Measurements from ENCODE around the gene YARS1.
"Not testable (repeated sequence)": the region's sequence is repeated elsewhere in the genome, so short reads cannot be mapped to it uniquely, and the experiment has no call there.

Gene YARS1

DNA sequence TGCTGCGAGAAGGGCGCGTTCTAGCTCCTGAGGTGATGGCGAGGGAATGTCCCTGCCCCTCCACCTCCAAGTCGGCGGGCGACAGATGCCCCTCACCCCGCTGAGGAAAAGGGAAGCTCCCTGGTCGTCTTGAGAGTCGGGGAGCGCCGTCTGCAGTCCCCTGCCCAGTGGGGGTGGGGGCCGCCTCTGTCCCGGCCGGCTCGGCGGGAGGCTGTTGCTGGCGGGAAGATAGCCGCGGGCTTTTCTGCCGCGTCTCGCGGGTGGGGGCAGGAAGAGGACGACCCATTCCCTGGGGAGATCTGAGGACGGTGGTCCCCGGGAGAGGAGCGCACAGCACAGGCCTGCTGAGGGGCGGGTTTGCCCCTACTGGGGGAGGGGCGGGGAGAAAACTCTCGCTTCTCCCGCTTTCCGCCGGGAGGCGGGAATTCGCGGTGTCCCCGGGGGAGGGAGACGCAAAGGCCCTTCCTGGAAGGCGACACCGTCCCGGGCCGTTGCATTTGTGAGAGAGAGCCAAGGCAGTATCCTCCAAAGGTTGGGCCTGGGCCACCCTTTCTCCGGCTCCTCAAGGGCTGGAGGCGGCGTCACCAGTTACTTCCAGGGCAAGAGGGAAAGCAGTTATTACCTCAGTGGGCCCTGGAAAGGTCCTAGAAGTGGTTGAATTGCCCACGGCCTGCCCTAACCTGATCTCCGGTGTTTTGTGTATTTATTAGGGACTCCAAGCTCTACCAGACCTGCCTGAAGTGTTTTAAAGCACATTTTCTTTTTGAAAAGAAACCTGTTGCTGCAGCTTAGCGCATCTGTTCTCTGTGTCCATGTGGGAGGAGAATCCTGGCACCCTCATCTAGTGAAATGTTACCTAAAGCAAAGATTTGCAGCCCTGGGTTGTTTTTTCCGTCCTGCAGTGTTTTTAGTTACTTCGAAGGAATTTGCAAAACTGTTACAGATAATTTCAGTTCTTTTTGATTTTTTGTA is 943 bp upstream of the YARS1 start:
- DNase-seq (ENCODE audit: low spot score): peak; percentile 82

DNA sequence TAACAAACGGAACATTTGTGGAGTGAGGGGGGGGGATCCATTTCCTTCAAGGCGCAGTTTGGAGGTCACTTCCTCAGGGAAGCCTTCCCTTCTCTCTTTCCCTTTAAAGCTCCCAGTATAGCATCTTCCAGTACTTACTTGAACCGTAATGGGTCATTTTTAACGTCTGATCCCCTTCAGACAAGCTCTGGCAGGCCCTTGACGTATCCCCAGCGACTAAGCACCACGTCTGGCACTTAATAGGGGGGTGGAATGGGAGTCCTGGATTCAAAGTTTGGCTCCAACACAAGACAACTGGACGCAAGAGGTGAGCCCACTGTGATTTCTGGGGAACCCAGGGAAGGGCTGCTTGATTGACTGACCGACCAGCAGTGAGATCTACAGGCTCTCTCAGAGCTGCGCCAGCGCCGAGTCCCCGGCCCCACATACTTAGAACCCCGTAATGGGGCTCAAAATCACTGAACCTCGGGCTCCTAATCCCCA is 441 bp downstream of the YARS1 start:
- no peak for DNase-seq (ENCODE audit: low spot score)

DNA sequence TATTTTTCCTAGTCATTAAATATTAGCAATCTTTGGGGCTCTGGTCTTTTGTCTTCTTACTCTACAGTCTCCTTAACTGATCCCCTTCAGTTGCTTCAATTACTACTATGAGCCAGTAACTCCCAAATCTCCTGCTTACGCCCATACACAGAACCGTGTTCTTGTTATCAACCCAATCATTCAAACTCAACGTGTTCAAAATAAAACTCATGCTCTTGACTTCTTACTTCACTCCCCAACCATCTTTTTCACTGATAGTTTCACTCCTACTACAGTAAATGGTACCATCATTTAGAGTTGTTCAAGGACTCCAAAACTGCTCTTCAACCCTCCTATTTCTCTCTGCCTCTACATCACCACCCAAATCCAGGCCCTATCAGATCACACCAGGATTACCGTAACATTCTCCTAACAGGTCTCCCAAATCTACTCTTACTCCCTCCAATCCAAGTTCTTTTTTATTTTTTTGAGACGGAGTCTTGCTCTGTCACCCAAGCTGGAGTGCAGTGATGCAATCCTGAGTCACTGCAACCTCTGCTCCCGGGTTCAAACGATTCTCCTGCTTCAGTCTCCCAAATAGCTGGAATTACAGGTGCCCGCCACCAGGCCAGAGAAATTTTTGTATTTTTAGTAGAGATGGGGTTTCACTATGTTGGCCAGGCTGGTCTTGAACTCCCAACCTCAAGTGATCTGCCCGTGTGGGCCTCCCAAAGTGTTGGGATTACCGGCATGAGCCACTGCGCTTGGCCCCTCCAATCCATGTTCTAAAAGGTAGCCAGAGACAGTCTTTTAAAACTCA is 3.0 kb downstream of the YARS1 start:
- no peak for DNase-seq (ENCODE audit: low spot score)

DNA sequence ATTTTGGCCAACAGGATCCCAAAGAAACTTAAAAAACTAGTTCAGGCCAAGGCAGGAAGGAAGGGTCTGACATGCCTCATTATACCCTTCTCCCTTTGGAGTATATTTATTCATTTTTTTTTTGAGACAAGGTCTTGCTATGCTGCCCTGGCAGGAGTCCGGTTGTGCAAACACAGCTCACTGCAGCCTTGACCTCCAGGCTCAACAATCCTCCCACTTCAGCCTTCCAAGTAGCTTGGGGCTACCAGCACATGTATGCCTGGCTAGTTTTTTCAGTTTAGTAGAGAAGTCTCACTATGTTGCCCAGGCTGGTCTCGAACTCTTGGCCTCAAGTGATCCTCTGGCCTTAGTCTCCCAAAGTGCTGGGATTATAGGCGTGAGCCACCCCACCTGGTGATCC is 5.2 kb downstream of the YARS1 start:
- DNase-seq (ENCODE audit: low spot score): no peak

DNA sequence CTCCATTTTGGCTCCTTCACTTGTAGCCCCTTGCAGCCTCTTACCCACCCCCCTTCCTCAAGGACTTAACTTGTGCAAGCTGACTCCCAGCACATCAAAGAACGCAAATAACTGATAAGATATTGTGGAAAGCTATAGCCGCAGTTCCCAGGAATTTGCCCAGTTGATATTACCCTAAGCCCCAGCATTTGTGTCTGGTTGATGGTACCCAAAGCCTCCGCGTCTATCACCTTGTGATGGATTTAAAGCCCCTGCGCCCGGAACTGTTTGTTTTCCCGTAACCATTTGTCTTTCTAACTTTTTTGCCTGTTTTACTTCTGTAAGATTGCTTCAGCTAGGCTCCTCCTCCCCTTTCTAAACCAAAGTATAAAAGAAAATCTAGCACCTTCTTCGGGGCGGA is 5.9 kb downstream of the YARS1 start:
- no peak for DNase-seq (ENCODE audit: low spot score)

DNA sequence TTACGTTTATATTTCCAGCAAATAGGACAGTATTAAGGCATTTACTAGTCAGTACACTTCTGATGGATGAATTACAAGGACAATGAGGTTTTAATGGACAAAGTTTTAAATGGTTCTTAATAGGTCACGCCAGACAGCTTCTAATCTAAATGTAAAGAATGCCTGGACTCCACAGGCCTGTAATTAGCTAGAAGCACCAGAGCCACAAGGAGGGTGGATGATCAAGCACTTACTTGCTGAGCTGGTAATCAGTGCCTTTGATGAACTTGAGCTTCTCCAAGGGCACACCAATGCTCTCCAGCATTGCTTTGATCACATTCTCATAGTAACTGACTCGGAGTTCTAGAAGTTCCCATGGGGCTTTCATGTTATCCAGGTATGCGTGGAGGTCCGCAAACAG is 6.8 kb downstream of the YARS1 start:
- DNase-seq (ENCODE audit: low spot score): no peak

DNA sequence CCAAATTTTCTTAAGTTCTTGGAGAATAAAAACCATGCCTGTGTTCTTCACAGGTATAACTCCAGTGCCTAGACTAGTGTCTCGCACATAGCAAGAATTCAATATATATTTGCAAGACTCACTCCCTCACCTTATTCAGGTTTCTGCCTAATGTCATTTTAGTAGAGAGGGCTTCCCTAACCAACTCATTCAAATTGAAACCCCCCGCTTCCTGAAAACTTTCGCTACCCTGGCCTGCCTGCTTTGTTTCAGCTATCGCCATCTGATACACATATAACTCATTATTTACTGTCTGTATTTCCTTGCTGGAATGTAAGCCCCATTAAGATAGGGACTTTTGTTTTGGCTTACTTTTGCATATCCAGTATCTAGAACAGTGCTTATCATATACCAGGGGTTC is 8.6 kb downstream of the YARS1 start:
- no peak for DNase-seq (ENCODE audit: low spot score)

DNA sequence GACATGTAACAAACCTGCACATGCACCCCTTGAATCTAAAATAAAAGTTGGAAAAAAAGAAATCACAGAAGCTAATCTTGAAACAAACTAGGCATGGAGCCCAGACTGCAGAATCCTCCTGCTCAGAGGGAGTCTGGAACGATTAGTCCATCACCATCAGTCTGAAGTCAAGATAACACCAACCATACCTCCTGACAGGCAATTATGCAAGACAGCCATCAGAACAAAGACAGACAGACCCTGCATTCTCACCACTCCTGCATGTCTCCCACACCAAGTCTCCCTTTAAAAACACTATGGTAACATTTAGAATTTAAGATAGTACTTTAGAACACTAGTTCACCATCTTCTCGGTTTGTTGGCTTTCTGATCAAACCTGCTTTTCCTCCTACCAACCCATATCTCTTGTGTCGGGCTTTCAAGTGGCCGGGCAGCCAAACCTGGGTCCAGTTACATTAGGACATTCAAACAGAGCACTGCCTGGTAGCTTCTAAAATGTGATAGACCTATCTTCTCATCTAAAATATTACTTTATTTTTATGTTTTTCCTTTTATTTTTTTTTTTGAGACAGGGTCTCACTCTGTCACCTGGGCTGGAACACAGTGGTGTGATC is 10.1 kb downstream of the YARS1 start:
- DNase-seq (ENCODE audit: low spot score): no peak

DNA sequence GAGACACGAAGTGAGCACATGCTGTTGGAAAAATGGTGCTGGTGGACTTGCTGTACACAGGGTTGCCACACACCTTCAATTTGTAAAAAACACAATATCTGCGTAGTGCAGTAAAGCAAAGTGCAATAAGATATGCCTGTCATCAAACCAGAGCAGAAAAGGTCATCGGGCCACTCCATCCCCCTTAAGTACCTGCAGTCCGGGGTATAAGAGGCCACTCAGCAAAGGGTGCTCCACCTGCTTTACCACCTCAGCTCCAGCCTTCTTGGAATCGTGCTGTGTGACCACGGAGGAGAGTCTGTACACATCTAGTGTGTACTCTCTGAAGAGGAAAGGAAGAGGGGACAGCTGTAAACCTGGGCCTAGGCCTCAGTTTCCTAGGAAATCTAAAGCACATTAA is 10.9 kb downstream of the YARS1 start:
- DNase-seq (ENCODE audit: low spot score): no peak

DNA sequence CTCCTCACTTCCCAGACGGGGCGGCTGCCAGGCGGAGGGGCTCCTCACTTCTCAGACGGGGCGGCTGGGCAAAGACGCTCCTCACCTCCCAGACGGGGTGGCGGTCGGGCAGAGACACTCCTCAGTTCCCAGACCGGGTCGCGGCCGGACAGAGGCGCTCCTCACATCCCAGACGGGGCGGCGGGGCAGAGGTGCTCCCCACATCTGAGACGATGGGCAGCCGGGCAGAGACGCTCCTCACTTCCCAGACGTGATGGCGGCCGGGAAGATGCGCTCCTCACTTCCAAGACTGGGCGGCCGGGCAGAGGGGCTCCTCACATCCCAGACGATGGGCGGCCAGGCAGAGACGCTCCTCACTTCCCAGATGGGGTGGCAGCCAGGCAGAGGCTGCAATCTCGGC is 12.7 kb downstream of the YARS1 start:
- DNase-seq (ENCODE audit: low spot score): not testable (repeated sequence)

DNA sequence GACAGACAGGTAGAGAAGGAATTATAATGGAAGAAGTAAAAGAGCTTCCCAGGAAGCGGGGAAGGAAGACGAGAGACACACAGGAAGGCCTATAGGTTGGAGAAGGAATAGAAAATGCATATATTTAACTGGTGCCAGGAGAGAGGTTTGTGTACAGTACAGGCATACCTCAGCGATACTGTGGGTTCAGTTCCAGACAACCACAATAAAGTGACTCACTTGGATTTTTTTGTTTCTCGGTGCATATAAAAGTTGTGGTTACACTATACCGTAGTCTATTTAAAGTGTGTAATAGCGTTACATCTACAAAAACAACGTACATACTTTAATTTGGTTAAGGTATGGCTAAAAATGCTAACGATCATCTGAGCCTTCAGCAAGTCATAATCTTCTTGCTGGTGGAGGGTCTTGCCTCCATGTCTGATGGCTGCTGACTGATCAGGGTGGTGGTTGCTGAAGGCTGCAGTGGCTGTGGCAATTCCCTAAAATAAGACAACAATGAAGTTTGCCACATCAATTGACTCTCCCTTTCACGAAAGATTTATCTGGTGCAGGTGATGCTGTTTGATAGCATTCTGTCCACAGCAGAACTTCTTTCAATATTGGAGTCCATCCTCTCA is 16.0 kb downstream of the YARS1 start:
- no peak for DNase-seq (ENCODE audit: low spot score)

DNA sequence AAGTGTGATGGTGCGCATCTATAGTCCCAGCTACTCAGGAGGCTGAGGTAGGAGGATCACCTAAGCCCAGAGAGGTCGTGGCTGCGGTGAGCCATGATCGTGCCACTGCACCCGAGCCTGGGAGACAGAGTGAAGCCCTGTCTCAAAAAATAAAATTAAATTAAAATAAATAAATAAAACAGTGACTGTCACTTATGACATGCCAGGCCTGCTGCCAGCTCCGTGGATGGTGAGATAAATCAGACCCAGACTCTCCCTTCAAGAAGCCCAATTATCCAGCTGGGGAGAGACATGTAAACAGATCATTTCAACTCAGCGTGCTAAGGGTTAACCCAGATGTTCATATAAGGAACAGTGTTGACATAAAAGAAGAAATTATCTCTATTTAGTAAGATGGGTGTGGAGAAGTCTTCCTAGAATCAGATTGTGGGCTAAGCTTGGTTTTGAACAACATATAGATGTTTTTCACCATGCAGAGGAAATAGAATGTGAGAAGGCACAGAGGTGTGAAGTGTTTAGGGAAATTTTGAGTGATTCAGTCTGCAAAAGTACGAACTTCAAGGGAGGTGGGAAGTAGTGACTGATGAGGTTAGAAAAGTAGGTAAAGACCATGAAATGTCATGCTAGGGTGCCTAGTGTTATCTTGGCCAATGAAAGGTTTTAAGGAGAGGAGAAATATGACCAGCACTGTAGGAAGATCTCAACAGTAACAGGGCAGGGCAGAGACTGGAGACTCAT is 18.3 kb downstream of the YARS1 start:
- DNase-seq (ENCODE audit: low spot score): no peak

DNA sequence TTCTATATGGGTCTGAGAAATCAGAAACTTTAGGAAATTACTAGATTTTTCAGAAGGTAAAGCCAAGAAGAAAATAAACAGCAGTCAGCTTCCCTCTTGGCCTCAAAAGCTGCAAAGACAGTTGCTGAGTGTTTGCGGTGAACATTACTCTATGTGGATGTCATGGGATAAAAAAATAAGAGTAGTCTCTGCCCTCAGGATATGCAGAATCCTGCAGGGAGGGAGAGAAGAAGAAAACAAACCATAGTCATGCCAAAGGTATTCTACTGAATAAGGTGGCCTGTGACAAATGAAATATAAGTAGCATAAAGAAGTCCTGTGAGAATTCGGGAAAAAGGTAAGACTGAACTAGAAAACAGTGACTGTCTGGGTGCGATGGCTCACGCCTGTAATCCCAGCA is 19.0 kb downstream of the YARS1 start:
- DNase-seq (ENCODE audit: low spot score): no peak

DNA sequence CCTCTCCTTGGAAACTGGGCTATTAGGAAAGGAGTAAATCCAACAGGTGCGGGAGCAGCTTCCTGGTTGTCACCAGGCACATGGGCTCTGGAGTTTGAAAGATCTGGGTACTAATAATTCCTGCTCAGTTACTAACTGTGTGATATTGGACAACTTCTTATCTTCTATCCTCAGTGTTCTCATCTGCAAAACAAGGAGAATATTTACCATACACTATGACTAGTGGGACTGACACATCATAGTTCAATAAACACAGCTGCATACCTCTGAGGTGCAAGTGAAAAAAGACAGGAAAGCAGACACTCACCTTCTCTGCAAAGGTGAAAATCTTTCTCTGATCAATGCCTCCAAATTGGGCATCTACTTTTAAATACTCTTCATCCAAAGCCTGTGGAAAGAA is 19.7 kb downstream of the YARS1 start:
- no peak for DNase-seq (ENCODE audit: low spot score)

DNA sequence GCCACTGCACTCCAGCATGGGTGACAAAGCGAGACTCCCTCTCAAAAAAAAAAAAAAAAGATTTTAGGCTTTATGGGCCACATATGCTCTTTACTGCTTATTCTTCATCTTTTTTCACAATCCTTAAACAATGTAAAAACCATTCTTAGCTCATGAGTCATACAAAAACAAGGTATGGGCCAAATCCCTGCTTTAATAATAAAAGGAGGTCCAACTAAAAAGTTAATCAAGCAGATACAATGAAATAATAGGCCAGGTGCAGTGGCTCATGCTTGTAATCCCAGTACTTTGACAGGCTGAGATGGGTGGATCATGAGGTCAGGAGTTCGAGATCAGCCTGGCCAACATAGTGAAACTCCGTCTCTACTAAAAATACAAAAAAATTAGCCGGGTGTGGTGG is 21.4 kb downstream of the YARS1 start:
- DNase-seq (ENCODE audit: low spot score): not testable (repeated sequence)

DNA sequence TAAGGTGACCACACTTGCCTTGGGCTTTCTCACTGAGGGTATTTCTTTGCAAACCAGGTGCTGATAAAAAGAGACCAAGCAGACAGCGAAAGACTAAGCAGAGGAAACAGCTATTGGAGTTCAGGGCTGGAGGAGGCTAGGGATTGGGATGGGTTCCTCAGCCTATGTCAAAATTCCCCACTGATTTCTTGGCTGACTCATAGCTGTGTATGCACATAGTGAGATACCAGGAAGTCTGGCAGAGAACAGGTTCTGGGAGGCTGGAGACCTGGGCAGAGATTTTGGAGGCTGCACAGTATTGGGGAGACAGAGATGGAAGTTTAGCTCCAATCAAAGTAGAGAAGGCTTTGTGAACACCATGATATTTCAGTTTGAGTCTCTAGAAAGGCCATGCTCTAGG is 25.3 kb downstream of the YARS1 start:
- no peak for DNase-seq (ENCODE audit: low spot score)

DNA sequence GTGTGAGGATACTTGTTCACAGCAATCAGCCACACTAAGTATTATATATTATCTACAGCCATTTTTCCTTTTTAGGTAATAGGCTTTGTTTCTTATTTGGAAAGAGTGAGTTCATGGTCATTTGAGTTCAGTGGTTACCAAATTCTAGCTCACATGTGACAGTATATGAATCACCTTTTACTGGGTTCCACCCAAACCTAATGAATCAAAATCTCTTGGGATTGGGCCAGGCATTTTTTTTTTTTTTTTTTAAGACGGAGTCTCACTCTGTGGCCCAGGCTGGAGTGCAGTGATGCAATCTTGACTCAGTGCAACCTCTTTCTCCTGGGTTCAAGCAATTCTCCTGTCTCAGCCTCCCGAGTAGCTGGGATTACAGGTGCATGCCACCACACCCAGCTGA is 27.8 kb downstream of the YARS1 start:
- DNase-seq (ENCODE audit: low spot score): not testable (repeated sequence)

DNA sequence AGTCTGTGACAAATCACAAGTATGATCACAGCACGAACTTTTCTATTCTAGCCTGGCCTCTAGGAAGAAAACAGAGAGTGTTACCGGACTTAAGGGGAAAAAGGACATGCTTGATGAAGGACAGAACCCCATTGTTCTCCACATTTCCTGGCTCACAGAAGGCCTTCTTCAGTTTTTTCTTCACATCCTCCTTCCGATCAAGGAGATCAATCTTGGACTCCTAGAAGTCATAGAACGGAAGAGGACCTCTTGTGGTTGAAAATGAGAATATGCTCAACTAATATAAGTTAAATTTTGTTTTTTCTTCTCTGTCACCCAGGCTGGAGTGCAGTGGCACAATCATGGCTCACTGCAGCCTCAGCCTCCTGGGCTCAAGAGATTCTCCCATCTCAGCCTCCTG is 30.3 kb downstream of the YARS1 start:
- DNase-seq (ENCODE audit: low spot score): no peak

DNA sequence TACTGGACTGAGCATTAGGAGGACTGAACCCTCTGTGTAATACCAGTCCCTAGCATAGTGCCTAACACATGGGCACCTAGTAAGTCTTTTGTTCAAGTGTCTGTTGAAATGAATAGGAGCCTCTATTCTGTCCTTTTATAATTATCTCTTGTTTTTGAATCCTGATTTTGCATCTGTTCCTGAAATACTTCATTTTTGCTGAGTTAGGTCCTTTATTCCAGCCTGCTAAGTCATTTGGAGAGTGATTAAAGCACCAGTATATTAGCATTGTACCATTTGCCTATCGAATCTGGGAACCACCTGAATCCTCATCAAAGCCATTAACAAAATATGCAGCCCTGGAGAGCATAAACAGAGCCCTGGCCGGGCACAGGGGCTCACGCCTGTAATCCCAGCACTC is 32.3 kb downstream of the YARS1 start:
- DNase-seq (ENCODE audit: low spot score): no peak

DNA sequence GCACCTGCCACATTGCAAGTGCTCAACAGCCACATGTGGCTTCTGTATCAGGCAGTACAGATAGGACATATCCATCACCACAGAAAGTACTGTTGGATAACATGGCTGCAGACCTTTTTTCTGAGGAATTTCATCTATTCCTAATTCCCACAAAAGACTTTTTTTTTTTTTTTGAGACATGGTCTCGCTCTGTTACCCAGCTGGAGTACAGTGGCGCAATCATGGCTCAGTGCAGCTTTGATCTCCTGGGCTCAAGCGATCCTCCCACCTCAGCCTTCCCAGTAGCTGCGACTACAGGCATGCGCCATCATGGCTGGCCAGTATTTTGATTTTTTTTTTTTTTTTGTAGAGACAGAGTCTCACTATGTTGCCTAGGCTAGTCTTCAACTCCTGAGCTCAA is 33.3 kb downstream of the YARS1 start:
- no peak for DNase-seq (ENCODE audit: low spot score)

DNA sequence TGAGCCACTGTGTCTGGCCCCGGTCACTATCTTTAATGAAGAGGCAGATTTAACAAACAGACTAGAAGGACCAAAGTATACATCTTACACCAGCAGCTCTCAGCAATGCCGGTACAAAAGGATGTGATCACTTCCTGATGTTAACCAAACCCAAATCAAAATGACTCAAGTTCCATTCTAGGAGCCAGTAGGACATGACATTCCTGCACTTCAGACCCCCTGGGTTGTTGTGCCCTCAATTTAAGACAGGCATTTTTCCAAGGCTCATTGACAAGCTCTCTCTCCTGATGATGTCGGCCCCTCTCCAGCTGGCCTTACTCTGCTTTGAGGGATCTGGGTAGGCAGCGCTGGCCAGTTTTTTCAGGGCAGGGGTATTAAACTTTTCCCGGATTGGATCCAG is 35.1 kb downstream of the YARS1 start:
- no peak for DNase-seq (ENCODE audit: low spot score)

All from left forelimb (tissue), 1 donor.